ENCODE data around the gene RMDN2. TPM values are rescaled to one million over a fixed set of nuclear protein-coding genes. Genes with fewer than 3 reads are reported as not detected.

RMDN2 gene
- total RNA-seq, 1 experiment from 2014 or later: 4.3 TPM

DNA sequence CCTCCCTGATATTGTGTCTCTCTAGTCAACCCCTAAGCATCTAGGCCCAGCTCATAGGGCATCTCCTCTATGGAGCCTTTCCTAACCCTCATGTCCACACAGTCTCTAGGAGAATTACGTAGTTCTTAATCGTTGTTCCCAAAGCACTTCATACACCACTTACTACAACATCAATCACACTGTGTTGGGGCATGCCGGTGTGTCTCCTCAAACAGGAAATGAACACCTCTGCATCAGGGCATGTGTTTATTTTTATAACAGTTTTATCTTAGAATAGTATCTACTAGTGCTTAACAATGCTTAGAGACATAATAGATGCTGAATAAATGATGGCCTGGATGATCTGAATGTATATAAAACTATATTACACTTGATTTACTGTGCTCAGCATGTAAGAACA lies 131.1 kb downstream of the RMDN2 start:
- Histone ChIP-seq H3K4me1 (no peaks in the 10 kb centered on the region), H3K27me3 (replicated peaks; ENCODE audit: control insufficient read depth, insufficient read depth, low read length) (no peaks in the 10 kb centered on the region), H3K9me3 (no peaks in the 10 kb centered on the region), H3K36me3 (ENCODE audit: control insufficient read depth, insufficient read depth, low read length) (no peaks in the 10 kb centered on the region), H3K4me3 (ENCODE audit: low read depth, low read length) (no peak overlapping the region)
- Mint-ChIP-seq H3K4me1 (ENCODE audit: low read depth, unreplicated experiment) (no peaks in the 10 kb centered on the region), H3K4me3 (ENCODE audit: unreplicated experiment) (no peak overlapping the region), H3K36me3 (ENCODE audit: insufficient read depth, unreplicated experiment) (no peaks in the 10 kb centered on the region), H3K9me3 (ENCODE audit: unreplicated experiment) (no peaks in the 10 kb centered on the region), H3K27me3 (ENCODE audit: insufficient read depth, unreplicated experiment) (peaks cover 5% of the 10 kb centered on the region), H3K27ac (ENCODE audit: unreplicated experiment) (no peak overlapping the region)
- TF ChIP-seq, protein P1, sequence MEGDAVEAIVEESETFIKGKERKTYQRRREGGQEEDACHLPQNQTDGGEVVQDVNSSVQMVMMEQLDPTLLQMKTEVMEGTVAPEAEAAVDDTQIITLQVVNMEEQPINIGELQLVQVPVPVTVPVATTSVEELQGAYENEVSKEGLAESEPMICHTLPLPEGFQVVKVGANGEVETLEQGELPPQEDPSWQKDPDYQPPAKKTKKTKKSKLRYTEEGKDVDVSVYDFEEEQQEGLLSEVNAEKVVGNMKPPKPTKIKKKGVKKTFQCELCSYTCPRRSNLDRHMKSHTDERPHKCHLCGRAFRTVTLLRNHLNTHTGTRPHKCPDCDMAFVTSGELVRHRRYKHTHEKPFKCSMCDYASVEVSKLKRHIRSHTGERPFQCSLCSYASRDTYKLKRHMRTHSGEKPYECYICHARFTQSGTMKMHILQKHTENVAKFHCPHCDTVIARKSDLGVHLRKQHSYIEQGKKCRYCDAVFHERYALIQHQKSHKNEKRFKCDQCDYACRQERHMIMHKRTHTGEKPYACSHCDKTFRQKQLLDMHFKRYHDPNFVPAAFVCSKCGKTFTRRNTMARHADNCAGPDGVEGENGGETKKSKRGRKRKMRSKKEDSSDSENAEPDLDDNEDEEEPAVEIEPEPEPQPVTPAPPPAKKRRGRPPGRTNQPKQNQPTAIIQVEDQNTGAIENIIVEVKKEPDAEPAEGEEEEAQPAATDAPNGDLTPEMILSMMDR (IDR thresholded peaks at IDR 0.05; ENCODE audit: insufficient read depth in 1 of 2, low read depth in 1 of 2, low read length in 1 of 2, severe bottlenecking in 1 of 2, unreplicated experiment in 1 of 2): no peak
- no TSS peak for BruUV-seq (replicated peaks)
- CTCF ChIA-PET: no interaction called here
- DNase-seq: no peak
- intact Hi-C loops (cut with micrococcal nuclease; ENCODE audit: unreplicated experiment): no loop called here
- POLR2A ChIA-PET: no interaction called here

DNA sequence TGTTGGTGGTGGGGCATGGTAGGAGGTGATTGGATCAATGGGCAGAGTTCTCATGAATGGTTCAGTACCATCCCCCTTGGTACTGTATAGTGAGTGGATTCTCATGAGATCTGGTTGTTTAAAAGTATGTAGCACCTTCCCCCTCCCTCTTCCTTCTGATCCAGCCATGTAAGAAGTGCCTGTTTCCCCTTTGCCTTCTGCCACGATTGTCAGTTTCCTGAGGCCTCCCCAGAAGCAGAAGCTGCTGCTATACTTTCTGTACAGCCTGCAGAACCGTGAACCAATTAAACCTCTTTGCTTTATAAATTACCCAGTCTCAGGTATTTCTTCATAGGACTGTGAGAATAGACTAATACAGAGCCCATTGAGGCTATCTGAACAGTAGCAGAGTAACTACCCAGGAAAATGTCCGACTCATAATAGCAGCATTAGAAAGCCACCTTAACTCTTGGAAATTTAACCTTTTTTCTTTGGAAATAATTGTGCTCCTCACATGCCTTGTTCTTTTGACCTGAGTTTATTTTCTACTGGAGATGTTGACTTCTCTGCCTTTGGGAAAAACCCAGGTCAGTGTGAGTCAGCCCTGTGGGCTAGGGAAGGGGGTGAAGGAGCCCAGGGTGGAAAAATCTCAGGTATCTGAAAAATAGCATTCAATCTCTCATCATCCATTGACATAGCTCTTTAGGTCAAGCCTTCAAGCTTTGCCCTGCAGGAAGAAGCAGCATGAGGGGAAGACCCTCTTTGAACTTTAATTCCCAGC lies 132.7 kb downstream of the RMDN2 start:
- intact Hi-C loops (cut with micrococcal nuclease; ENCODE audit: unreplicated experiment): no loop called here
- no peaks in the 10 kb centered on the region for H3K9me3 ChIP-seq
- Mint-ChIP-seq H3K4me3 (ENCODE audit: unreplicated experiment) (no peak overlapping the region), H3K27me3 (ENCODE audit: insufficient read depth, unreplicated experiment) (peaks cover 3% of the 10 kb centered on the region), H3K36me3 (ENCODE audit: insufficient read depth, unreplicated experiment) (no peaks in the 10 kb centered on the region), H3K4me1 (ENCODE audit: low read depth, unreplicated experiment) (no peaks in the 10 kb centered on the region), H3K27ac (ENCODE audit: unreplicated experiment) (no peak overlapping the region), H3K9me3 (ENCODE audit: unreplicated experiment) (no peaks in the 10 kb centered on the region)
- H3K27me3 ChIP-seq (replicated peaks; ENCODE audit: control insufficient read depth, insufficient read depth, low read length): no peaks in the 10 kb centered on the region
- TF ChIP-seq, protein P1 (IDR thresholded peaks at IDR 0.05; ENCODE audit: insufficient read depth in 1 of 2, low read depth in 1 of 2, low read length in 1 of 2, severe bottlenecking in 1 of 2, unreplicated experiment in 1 of 2): no peak
- POLR2A ChIA-PET: no interaction called here
- CTCF ChIA-PET: no interaction called here
- H3K36me3 ChIP-seq (ENCODE audit: control insufficient read depth, insufficient read depth, low read length): no peaks in the 10 kb centered on the region
- no peaks in the 10 kb centered on the region for H3K4me1 ChIP-seq
- no peak for DNase-seq
- H3K4me3 ChIP-seq (ENCODE audit: low read depth, low read length): no peak overlapping the region
- BruUV-seq (replicated peaks): no TSS peak

DNA sequence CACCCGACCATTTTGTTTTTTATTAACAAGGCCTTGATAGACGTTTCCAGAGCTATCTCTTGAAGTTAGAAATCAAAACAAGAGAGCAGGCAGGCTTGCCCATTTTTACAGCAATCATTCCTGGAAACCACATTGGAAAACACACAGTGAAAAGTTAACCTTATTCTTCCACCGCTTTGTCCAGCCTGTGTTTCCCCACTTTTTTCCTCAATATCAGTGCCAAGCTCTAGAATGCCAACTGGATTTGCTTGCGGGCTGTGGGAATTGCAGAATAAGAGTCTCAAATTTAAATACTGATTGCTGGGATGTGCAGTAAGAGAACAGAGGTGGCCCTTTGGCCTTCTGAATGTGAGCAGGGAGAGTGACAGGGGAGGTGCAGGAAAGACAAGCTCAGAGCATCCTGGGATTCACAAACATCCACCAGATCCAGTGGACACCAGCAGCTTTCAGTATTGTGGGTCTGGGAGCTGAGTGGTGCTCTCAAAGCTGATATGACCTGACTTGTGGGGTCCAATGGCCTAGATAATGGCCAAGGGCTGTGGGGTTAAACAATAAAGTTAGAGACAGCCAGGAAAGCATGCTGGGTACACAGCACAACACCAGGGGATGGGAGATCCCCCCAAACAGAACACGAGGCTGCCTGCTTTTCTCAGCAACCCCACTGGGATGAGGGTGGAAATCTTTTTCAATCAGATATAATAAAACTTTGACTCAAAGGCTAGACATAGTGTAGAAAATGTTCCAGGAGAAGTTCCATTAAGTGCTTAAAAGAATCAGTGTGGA lies 135.3 kb downstream of the RMDN2 start:
- Histone ChIP-seq H3K4me3 (ENCODE audit: low read depth, low read length) (no peak overlapping the region), H3K36me3 (ENCODE audit: control insufficient read depth, insufficient read depth, low read length) (no peaks in the 10 kb centered on the region), H3K9me3 (no peaks in the 10 kb centered on the region), H3K4me1 (no peaks in the 10 kb centered on the region), H3K27me3 (replicated peaks; ENCODE audit: control insufficient read depth, insufficient read depth, low read length) (no peaks in the 10 kb centered on the region)
- ChIA-PET CTCF (interaction anchor here (0.6 kb wide), 1 partner anchor 214 kb away, joined by 9 read pairs; no protein-coding TSS in a partner anchor), POLR2A (no interaction called here)
- Mint-ChIP-seq H3K9me3 (ENCODE audit: unreplicated experiment) (no peaks in the 10 kb centered on the region), H3K27ac (ENCODE audit: unreplicated experiment) (no peak overlapping the region), H3K4me3 (ENCODE audit: unreplicated experiment) (no peak overlapping the region), H3K4me1 (ENCODE audit: low read depth, unreplicated experiment) (peaks cover 8% of the 10 kb centered on the region), H3K36me3 (ENCODE audit: insufficient read depth, unreplicated experiment) (no peaks in the 10 kb centered on the region), H3K27me3 (ENCODE audit: insufficient read depth, unreplicated experiment) (no peaks in the 10 kb centered on the region)
- TF ChIP-seq, protein P1 (IDR thresholded peaks at IDR 0.05; ENCODE audit: insufficient read depth in 1 of 2, low read depth in 1 of 2, low read length in 1 of 2, severe bottlenecking in 1 of 2, unreplicated experiment in 1 of 2): no peak
- no peak for DNase-seq
- intact Hi-C loops (cut with micrococcal nuclease; ENCODE audit: unreplicated experiment): no loop called here
- BruUV-seq (replicated peaks): no TSS peak

Data from Caco-2 (cell line).